GM12864 (cell line): Measurements from ENCODE around the gene SUCLA2.

Experiments
- DNase-seq: peaks from one replicate; pipeline ENCODE4 v3.0.0-alpha.2; 2011; ENCODE audit warnings: low read depth
- H3K4me3 ChIP-seq: 2 replicates; pipeline ENCODE4 v1.5.1; 2011; ENCODE audit warnings: mild to moderate bottlenecking, low read depth, low read length, control low read depth
- TF ChIP-seq, protein P1 (sequence below): IDR thresholded peaks from 2 replicates; pipeline ENCODE4 v1.5.1; 2011; ENCODE audit warnings: low read depth, mild to moderate bottlenecking, moderate library complexity, low read length, control low read depth, inconsistent platforms; ENCODE audit errors: missing control alignments

The SUCLA2 gene

GRCh38 chr13:47934371-47934770, 66.7 kb downstream of the SUCLA2 start:
- TF ChIP-seq, protein P1, sequence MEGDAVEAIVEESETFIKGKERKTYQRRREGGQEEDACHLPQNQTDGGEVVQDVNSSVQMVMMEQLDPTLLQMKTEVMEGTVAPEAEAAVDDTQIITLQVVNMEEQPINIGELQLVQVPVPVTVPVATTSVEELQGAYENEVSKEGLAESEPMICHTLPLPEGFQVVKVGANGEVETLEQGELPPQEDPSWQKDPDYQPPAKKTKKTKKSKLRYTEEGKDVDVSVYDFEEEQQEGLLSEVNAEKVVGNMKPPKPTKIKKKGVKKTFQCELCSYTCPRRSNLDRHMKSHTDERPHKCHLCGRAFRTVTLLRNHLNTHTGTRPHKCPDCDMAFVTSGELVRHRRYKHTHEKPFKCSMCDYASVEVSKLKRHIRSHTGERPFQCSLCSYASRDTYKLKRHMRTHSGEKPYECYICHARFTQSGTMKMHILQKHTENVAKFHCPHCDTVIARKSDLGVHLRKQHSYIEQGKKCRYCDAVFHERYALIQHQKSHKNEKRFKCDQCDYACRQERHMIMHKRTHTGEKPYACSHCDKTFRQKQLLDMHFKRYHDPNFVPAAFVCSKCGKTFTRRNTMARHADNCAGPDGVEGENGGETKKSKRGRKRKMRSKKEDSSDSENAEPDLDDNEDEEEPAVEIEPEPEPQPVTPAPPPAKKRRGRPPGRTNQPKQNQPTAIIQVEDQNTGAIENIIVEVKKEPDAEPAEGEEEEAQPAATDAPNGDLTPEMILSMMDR: no peak
- no peak overlapping the region for H3K4me3 ChIP-seq
- DNase-seq: no peak

DNA sequence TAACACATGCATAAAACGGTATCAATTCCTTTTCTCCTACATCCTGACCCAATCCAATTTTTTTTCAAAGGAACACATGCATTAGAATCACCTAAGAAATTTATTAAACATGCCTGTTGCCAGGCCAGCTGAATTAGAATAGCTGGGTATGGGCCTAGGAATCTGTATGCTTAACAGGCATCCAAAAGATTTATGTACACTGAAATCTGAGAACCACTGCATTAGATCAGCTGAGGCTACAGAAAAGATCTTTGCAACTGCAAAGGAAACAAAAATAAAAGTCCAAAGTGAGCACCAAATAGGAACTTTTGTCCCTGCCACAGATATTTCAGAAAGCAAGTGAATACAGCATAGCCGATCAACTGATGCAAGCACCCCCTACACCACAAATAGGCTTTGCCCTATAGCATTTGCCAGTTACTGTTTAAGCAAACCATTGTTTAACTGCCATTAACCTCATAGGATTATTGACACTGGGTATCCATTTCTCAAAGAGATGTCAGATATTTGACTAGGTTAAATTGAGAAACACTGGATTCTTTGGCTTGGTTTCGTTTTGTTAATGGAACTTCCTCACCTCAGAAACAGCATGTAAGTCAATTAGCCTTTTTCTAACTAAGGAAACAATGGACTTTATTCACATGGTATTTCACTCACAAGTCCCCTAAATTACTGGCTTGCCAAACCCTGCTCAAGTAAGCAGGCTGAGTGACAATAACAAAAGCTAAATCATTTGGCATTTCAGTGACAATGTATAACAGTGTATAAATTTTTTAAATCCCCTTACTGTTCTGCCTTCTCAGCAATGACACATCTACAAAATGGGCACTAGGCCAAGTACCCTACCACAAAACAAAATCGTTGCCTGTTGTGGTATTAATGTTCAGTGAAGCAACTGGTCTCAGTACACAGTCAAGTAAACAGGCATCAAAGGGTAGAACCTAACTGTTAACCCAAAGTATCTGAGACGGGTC, 67.8 kb downstream of the SUCLA2 start:
- TF ChIP-seq, protein P1: no peak
- no peak for DNase-seq
- H3K4me3 ChIP-seq: no peak overlapping the region

DNA sequence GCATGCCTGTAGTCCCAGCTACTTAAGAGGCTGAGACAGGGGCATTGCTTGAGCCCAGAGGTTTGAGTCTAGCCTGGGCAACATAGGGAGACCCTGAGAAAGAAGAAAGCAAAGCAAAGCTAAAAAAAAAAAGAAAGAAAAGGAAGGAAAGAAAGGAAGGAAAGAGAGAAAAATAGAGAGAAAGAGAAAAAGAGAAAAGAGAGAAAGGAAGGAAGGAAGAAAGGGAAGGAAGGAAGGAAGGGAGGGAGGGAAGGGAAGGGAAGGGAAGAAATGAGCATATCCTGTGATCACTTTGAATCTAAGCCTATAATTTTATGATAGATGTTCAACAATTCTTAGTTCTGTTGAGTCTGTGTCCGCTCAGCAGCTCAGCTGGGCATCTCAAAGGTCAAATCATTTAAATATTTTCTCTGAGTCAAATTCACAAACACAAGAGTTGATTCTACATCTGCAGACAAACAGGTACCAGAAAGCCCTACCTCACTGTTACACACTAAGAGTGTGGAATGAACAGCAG, 70.4 kb downstream of the SUCLA2 start:
- H3K4me3 ChIP-seq: no peak overlapping the region
- TF ChIP-seq, protein P1: no peak
- DNase-seq: no peak

GRCh38 chr13:47929156-47929555, 71.9 kb downstream of the SUCLA2 start:
- TF ChIP-seq, protein P1: no peak
- no peak for DNase-seq
- no peak overlapping the region for H3K4me3 ChIP-seq

- no peak for DNase-seq
- TF ChIP-seq, protein P1: no peak
- no peak overlapping the region for H3K4me3 ChIP-seq
Measured at GRCh38 chr13:47917022-47917574, 84.0 kb downstream of the SUCLA2 start.

DNA sequence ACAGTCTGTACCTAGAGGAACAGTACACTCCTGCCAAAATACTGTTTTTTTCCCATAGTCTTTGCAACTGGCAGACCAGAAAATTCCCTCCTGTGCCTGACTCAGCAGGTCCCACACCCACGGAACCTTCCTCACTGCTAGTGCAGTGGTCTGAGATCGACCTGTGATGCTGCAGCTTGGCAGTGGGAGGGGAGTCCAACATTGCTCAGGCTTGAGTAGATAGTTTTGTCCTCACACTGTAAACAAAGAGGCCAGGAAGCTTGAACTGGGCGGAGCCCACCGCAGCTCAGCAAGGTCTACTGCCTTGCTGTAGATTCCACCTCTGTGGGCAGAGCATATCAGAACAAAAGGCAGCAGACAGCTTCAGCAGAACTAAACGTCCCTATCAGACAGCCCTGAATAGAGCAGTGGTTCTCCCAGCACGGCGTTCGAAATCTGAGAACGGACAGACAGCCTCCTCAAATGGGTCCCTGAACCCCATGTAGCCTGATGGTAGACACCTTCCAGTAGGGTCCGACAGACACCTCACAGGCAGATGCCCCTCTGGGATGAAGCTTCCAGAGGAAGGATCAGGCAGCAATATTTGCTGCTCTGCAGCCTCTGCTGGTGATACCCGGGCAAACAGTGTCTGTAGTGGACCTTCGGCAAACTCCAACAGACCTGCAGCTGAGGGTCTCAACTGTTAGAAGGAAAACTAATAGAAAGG, 92.7 kb downstream of the SUCLA2 start:
- H3K4me3 ChIP-seq: no peak overlapping the region
- TF ChIP-seq, protein P1: no peak
- no peak for DNase-seq
